Coronary artery (tissue), 2 donors: ENCODE results near the gene FCGBP.

Source experiments
- DNase-seq: peaks from one replicate; pipeline ENCODE4 v3.0.0-alpha.2; 2017; ENCODE audit warnings: low spot score
- H3K27ac ChIP-seq, 2 donors: fragments of 200-600 bp; sonication (generic); one replicate each; pipeline ENCODE4 v1.5.1; 2016 to 2019
- H3K4me3 ChIP-seq: fragments of 200-600 bp; sonication (generic); 2 replicates; pipeline ENCODE4 v1.5.1; 2016; ENCODE audit warnings: mild to moderate bottlenecking, moderate library complexity
- CTCF ChIP-seq: fragments of 200-600 bp; sonication (generic); IDR thresholded peaks from one replicate; pipeline ENCODE4 v1.5.1; 2019; ENCODE audit warnings: antibody characterized with exemption

FCGBP gene

DNA sequence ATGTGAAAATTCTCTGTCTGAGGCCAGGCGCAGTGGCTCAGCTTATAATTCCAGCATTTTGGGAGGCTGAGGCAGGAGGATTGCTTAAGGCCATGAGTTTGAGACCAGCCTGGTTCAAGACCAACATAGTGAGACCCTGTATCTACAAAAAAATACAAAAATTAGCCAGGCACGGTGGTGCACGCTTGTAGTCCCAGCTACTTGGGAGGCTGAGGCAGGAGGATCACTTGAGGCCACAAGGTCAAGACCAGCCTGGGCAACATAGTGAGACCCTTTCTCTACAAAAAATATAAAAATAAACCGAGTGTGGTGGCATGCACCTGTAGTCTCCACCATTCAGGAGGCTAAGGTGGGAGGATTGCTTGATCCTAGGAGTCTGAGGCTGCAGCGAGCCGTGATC, 2.2 kb upstream of the FCGBP start:
- Histone ChIP-seq H3K27ac (no peak overlapping the region), H3K4me3 (no peak overlapping the region)
- no peak for DNase-seq
- no peak for TF ChIP-seq CTCF

DNA sequence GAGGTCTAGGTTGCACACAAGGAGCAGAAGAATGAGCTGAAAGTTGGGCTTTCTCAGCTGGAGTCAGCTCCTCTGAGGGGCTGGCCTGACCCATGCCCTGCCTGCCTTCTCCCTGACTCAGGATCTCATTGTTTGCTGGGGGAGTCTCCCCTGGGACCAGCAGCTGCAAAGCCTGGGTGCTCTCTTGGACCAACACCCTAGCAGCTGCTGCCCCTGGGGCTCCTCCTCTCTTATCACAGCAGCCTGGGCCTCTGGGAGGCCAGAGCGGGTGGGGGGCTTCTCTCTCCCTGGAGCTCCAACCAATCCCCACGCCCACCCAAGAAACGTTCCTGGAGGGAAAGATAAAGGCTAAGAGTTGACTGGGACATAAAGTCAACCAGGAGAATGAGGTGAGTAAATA, 1.6 kb upstream of the FCGBP start:
- DNase-seq, result no peak
- H3K4me3 ChIP-seq, result no peak overlapping the region
- TF ChIP-seq CTCF, result no peak
- no peak overlapping the region for H3K27ac ChIP-seq

- TF ChIP-seq CTCF, result no peak
- no peak overlapping the region for H3K4me3 ChIP-seq
- DNase-seq, result no peak
- H3K27ac ChIP-seq, result no peak overlapping the region
Measured at GRCh38 chr19:39935364-39935661, 879 bp upstream of the FCGBP start.

DNA sequence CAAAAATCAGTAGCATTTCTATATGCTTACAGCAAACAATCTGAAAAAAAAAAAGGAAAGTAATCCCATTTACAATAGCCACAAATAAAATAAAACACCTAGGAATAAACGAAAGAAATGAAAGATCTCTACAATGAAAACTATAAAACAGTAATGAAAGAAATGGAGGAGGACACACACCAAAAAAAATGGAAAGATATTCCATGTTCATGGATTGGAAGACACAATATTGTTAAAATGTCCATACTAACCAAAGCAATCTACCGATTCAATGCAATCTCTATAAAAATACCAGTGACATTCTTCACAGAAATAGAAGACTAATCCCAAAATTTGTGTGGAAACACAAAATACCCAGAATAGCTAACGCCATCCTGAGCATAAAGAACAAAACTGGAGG, 4.7 kb downstream of the FCGBP start:
- Histone ChIP-seq H3K27ac (no peak overlapping the region), H3K4me3 (no peak overlapping the region)
- no peak for TF ChIP-seq CTCF
- DNase-seq, result no peak

- no peak for TF ChIP-seq CTCF
- no peak overlapping the region for H3K4me3 ChIP-seq
- no peak for DNase-seq
- H3K27ac ChIP-seq, result no peak overlapping the region
Measured at GRCh38 chr19:39928357-39928725, 6.1 kb downstream of the FCGBP start.

DNA sequence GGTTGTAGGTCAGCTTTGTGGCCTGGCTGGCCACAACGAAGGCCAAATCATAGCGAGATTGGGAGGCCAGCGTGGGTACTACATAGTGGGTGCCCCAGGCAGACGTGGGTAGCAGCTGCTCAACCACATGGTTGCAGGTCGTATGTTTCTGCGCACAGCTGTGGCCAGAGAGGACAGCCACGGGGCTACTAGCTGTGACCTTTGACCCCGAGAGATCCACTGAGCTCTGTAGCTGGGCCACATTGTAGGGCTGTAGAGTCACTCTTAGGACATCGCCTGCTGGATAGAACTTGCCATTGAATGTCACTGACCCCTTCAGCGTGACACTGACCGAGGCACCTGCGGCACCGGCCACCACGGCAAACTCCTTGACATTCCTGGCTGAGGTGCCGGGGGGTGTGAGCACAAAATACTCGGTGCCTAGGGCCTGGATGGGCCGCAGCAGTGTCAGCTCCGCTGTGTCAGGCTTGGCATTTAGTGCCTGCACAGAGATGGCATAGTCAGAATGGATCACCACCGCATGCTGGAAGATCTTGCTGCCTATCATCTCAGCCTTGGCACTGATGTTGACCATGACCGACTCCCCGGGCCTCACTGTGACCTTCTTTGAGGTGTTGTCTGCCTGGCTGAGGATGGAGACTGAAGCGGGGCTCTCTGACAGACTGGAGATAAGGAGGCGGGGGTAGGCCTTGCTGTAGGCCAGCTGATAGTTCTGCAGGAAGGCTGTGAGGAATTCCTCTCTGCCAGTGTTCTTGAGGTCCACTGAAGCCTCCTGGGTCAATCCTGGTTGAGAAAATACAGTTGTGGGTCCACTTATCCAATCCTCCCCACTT, 6.7 kb downstream of the FCGBP start:
- Histone ChIP-seq H3K27ac (no peak overlapping the region), H3K4me3 (no peak overlapping the region)
- TF ChIP-seq CTCF, result no peak
- DNase-seq, result no peak

DNA sequence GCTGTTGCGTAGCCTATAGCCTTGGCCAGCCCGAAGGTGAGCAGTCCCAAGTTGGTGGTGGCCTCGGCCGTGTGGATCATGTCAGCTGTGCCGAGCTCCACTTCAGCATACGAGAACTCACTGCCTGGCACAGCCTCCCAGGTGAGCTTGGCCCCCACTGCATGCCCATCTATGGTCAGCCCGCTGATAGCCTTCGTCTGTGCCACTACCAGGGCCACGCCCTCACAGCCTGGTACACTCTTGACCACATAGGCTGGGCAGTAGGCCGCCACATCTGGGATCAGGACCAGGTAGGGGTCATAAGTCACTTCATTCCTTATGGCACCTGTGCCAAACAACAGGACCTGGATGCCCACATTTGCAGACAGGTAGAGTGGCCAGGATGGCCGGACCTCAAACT, 7.4 kb downstream of the FCGBP start:
- Histone ChIP-seq H3K4me3 (no peak overlapping the region), H3K27ac (no peak overlapping the region)
- TF ChIP-seq CTCF, result no peak
- no peak for DNase-seq
